HepG2 (cell line): ENCODE results near the gene RNU5B-1. TPM values are rescaled to one million over a fixed set of nuclear protein-coding genes. Genes with fewer than 3 reads are reported as not detected.

Source experiments
- FOXO1 ChIP-seq: sonication (generic); formaldehyde crosslinking; IDR thresholded peaks from 2 replicates; pipeline ENCODE4 v1.4.0; 2020; ENCODE audit warnings: missing genetic modification reagents
- HMGA1 ChIP-seq: sonication (generic); formaldehyde crosslinking; conservative IDR thresholded peaks from 2 replicates; pipeline ENCODE4 v1.4.0; 2020; ENCODE audit warnings: missing genetic modification reagents
- KDM2A ChIP-seq: sonication (generic); formaldehyde crosslinking; IDR thresholded peaks from 2 replicates; pipeline ENCODE4 v1.4.0; 2020; ENCODE audit warnings: low read depth, missing genetic modification reagents, borderline replicate concordance
- KDM5B ChIP-seq: sonication (generic); formaldehyde crosslinking; IDR thresholded peaks from 2 replicates; pipeline ENCODE4 v1.4.0; 2020; ENCODE audit warnings: missing genetic modification reagents, mild to moderate bottlenecking, borderline replicate concordance
- YEATS4 ChIP-seq: sonication (generic); formaldehyde crosslinking; IDR thresholded peaks from 2 replicates; pipeline ENCODE4 v1.4.0; 2020; ENCODE audit warnings: missing genetic modification reagents, borderline replicate concordance
- ZNF644 ChIP-seq: IDR thresholded peaks from 2 replicates; pipeline ENCODE4 v1.6.1; 2016; ENCODE audit warnings: low read depth
- polyA plus RNA-seq, 8 experiments: library from polyadenylated mRNA; depleted of rRNA in 3 of 8; stranded (reverse) in 7 of 8; unstranded in 1 of 8; fragments of >200 nt; fragmentation: Illumina TruSeq in 4 of 8; extraction: Trizol in 4 of 8; gene quantifications; 2 replicates each; pipeline versions ENCODE4 v1.2.1 to v1.2.3, GENCODE V29; 2011 to 2016; ENCODE audit warnings: low read depth in 4 of 8, missing spikeins in 1 of 8, mixed read lengths in 1 of 8; ENCODE audit not compliant: insufficient read depth in 1 of 8
- total RNA-seq, 5 experiments: library from RNA; depleted of rRNA; stranded (reverse); fragments of >200 nt; fragmentation: Illumina TruSeq; extraction: Trizol; gene quantifications; 2 replicates each; pipeline ENCODE4 v1.2.3, GENCODE V29; 2016; ENCODE audit warnings: low read depth in 1 of 5
- TF ChIP-seq, protein P1 (sequence below): sonication (generic); formaldehyde crosslinking; IDR thresholded peaks from 2 replicates; pipeline ENCODE4 v1.4.0; 2020; ENCODE audit warnings: mild to moderate bottlenecking, missing genetic modification reagents
- TF ChIP-seq, protein P2 (sequence below): sonication (generic); formaldehyde crosslinking; IDR thresholded peaks from 2 replicates; pipeline ENCODE4 v1.4.0; 2020; ENCODE audit warnings: missing genetic modification reagents
- TF ChIP-seq, protein P3 (sequence below): sonication (generic); formaldehyde crosslinking; IDR thresholded peaks from 2 replicates; pipeline ENCODE4 v1.4.0; 2020; ENCODE audit warnings: missing genetic modification reagents, borderline replicate concordance
- TF ChIP-seq, protein P4 (sequence below): sonication (generic); formaldehyde crosslinking; IDR thresholded peaks from 2 replicates; pipeline ENCODE4 v1.4.0; 2020; ENCODE audit warnings: mild to moderate bottlenecking, missing genetic modification reagents

The RNU5B-1 gene
- total and polyA plus RNA-seq, 2 of the 13 experiments (the other 11 are each of a cell fraction or from before 2014, with no cell fraction given), result 1,646 TPM; not detected in 1

DNA sequence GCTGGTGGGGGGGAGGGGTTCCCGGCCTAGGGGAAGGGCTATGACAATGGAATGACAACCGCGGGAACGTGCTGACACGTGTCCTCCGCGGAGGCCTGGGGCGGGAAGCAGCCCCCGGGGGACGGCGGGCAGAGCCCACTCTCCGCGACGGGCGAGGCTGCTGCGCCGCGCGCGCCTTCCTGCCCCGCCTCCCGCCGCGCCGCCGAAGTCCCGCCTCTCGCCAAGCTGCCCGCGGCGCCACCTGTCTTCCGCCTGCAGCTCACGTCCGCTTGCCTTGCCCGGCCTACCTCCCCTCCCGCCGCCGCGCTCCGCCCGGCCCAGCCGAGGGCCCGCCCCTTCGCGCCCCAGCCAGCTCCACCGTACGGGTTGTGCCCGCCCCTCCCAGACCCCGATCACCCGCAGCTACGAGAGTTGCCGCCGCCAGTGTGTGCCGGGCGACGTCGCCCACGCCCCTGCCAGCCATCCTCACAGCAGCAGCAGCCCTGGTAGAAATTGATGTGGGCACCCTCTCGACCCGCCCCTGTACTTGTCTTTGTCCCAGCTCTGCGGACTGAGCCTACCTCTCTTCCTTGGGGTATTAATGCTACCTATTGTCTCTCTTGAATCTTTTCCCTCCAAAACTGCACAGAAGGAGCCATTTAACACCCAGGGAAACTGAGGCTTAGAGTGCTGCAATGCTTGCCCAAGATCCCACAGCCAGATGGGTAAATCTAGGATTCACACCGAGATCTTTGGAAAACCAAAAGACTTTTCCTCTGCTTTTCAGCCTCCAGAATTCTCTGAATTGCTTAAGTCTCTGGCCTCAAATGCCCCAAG lies 17.6 kb upstream of the RNU5B-1 start, which contains the start of gene PARP16 (continued):
- TF ChIP-seq, protein P1, sequence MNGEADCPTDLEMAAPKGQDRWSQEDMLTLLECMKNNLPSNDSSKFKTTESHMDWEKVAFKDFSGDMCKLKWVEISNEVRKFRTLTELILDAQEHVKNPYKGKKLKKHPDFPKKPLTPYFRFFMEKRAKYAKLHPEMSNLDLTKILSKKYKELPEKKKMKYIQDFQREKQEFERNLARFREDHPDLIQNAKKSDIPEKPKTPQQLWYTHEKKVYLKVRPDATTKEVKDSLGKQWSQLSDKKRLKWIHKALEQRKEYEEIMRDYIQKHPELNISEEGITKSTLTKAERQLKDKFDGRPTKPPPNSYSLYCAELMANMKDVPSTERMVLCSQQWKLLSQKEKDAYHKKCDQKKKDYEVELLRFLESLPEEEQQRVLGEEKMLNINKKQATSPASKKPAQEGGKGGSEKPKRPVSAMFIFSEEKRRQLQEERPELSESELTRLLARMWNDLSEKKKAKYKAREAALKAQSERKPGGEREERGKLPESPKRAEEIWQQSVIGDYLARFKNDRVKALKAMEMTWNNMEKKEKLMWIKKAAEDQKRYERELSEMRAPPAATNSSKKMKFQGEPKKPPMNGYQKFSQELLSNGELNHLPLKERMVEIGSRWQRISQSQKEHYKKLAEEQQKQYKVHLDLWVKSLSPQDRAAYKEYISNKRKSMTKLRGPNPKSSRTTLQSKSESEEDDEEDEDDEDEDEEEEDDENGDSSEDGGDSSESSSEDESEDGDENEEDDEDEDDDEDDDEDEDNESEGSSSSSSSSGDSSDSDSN (CRISPR knock-in tag), result peak; percentile 8; the same call in 1 of the 2 replicates
- TF ChIP-seq, protein P2, sequence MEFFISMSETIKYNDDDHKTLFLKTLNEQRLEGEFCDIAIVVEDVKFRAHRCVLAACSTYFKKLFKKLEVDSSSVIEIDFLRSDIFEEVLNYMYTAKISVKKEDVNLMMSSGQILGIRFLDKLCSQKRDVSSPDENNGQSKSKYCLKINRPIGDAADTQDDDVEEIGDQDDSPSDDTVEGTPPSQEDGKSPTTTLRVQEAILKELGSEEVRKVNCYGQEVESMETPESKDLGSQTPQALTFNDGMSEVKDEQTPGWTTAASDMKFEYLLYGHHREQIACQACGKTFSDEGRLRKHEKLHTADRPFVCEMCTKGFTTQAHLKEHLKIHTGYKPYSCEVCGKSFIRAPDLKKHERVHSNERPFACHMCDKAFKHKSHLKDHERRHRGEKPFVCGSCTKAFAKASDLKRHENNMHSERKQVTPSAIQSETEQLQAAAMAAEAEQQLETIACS, result 0 out of 2 replicates have a peak, but pooled peaks have one; percentile 35
- TF ChIP-seq HMGA1 (CRISPR knock-in tag) (no peak), KDM2A (CRISPR knock-in tag) (0 out of 2 replicates have a peak, but pooled peaks have one; percentile 62), ZNF644 (CRISPR knock-in tag) (no peak), FOXO1 (CRISPR knock-in tag) (0 out of 2 replicates have a peak, but pooled peaks have one; percentile 10), YEATS4 (CRISPR knock-in tag) (peak; percentile 74), KDM5B (CRISPR knock-in tag) (peak; percentile 70)
- TF ChIP-seq, protein P3, sequence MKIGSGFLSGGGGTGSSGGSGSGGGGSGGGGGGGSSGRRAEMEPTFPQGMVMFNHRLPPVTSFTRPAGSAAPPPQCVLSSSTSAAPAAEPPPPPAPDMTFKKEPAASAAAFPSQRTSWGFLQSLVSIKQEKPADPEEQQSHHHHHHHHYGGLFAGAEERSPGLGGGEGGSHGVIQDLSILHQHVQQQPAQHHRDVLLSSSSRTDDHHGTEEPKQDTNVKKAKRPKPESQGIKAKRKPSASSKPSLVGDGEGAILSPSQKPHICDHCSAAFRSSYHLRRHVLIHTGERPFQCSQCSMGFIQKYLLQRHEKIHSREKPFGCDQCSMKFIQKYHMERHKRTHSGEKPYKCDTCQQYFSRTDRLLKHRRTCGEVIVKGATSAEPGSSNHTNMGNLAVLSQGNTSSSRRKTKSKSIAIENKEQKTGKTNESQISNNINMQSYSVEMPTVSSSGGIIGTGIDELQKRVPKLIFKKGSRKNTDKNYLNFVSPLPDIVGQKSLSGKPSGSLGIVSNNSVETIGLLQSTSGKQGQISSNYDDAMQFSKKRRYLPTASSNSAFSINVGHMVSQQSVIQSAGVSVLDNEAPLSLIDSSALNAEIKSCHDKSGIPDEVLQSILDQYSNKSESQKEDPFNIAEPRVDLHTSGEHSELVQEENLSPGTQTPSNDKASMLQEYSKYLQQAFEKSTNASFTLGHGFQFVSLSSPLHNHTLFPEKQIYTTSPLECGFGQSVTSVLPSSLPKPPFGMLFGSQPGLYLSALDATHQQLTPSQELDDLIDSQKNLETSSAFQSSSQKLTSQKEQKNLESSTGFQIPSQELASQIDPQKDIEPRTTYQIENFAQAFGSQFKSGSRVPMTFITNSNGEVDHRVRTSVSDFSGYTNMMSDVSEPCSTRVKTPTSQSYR, result 0 out of 2 replicates have a peak, but pooled peaks have one; percentile 25
- TF ChIP-seq, protein P4, sequence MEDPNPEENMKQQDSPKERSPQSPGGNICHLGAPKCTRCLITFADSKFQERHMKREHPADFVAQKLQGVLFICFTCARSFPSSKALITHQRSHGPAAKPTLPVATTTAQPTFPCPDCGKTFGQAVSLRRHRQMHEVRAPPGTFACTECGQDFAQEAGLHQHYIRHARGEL (CRISPR knock-in tag), result no peak
